ENCODE measurements around the gene THAP10.
"Not testable (repeated sequence)": the region's sequence is repeated elsewhere in the genome, so short reads cannot be mapped to it uniquely, and the experiment has no call there.

- TF ChIP-seq CTCF, POLR2A (IDR thresholded peaks at IDR 0.05): not testable (repeated sequence)
Measured at GRCh38 chr15:70926914-70927313, 34.7 kb upstream of the THAP10 start.
